HG02885 (cell line): ENCODE measurements around the gene DNMT3A.

Experiments
- ATAC-seq: cut with Tn5 transposase; IDR thresholded peaks from one replicate; pipeline ENCODE4 v1.9.1; 2021; ENCODE audit warnings: mild to moderate bottlenecking; ENCODE audit not compliant: unreplicated experiment, poor library complexity

Gene DNMT3A

GRCh38 chr2:25266399-25266798 is 75.3 kb downstream of the DNMT3A start:
- ATAC-seq: no peak

GRCh38 chr2:25265802-25266201 is 75.9 kb downstream of the DNMT3A start:
- no peak for ATAC-seq

GRCh38 chr2:25265001-25265400 is 76.7 kb downstream of the DNMT3A start:
- no peak for ATAC-seq

DNA sequence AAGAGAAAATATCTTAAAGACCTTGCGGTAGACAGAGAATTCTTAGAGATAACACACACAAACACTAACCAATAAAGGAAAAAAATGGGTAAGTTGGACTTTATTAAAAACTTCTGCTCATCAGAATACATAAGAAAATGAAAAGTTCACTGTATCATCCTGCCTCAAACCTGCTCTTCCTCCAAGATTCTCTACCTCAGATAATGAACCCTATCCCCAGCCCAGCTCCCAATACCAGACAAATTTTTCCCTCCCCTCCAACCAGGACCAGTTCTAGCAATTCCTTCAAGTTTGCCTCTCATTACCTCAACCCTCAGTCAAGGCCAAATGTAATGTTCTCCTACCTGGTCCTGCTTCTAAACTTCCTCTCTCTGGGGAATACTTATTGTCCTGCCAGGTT is 79.4 kb downstream of the DNMT3A start:
- ATAC-seq: no peak

- ATAC-seq: no peak
These were observed 82.0 kb downstream of the DNMT3A start for GRCh38 chr2:25259737-25260124.

DNA sequence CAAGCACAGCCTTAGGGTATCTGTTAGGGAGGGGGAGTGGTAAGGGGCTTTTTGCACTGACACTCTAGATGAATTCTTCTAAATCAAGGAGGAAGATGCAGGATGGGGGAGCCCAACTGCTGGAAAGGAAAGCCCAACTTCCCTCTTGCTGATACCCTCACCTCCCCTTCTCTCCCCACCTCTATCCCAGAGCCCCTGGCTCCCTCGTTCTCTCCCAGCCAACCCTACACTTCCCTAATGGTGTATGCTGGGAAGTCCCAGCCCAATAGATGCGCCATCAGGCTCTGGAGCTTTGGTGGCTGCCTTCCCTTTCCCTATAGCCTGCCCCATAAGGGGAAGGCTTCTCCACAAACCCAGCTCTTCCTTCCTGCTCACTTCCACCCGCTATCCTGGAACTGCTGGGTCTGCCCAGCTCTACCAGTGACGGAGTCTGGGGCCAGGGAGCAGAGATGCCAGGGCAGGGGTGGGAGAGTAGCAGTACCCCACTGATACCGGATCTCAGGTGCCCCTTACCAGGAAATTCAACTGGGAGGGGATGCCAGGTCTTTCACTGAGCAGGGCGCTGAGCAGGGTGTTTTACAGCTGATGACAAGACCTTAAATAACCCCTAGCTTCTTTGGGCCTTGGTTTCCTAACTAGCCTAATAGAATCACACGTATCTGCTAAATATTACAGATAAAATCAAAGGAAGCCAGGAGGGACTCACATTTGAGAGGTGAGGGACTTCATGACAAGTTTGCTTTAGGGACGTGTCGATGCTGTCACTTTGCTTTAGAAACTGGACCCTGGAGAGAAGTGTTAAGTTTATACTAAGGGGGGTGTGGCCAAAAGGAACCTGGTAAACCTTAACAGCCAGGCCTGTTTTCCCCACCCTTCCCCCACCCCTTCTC is 82.6 kb downstream of the DNMT3A start:
- no peak for ATAC-seq

GRCh38 chr2:25257931-25258846 is 83.5 kb downstream of the DNMT3A start:
- no peak for ATAC-seq

- no peak for ATAC-seq
These were observed 84.6 kb downstream of the DNMT3A start for GRCh38 chr2:25257032-25257552.

DNA sequence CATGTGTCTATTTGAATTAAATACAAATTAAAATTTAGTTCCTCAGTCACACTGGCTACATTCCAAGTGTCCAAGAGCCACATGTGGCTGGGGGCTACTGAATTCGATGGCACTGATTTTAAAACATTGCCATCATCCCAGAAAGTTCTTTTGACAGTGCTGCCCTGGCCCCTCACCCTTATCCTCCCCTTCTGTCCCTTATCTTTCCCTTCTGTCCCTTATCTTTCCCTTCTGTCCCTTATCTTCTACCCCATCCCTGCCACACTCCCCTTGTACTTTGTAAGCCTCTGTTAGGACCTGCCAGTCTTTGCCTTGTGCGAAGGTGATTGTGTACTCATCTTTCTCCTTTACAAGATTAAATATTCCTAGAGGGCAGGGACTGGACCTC is 85.2 kb downstream of the DNMT3A start:
- no peak for ATAC-seq

DNA sequence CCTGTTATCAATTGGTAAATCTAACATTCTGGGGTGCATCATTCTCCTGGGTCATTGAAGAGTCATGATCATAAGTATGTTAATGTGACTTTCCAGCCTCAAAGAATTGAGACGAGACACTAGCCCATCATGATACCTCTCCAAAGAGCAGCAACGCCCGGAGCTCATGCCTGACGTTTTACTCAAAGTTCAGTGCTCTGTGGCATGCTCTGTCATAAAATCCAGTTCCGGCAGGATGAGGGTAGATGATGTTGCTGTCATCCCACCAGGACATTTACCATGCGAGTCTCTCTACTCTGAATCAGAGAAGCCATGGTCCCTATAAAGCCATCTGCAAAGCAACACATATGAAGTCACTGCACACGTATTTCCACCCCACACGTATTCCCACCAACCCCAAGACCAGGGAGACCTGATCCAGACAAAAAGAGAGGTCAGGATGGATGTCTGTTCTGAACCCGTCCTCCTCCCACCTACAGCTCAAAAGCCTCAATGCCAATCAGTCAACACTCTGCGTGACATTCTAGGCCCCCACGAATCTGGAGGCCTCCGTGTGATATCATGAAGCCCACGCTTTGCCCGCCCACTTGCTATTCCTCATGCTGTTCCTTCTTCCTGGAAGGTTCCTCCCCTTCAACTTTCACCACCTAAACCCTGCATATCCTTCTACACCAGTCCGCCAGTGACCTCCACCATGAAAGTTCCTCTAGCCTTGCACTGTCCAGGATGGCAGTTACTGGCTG is 85.8 kb downstream of the DNMT3A start:
- ATAC-seq: no peak

DNA sequence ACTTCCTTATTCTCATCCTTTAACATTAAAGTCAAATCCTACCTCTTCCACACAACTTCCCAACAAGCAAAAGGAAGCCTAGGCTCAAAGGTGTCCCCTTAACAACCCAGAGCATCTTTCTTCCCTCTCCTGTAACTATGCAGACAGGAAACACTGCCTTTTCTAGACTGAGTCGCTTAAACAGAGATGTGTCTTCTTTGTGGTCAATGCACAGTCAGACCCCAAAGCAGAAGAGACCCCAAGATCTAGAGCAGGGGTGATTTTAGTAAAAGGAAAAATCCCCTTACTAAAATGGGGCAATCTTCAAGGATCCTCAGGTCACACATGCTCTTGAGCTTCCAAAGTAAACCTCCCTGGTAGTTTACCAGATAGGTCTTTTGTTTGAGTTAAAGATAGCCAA is 86.8 kb downstream of the DNMT3A start:
- ATAC-seq: no peak

DNA sequence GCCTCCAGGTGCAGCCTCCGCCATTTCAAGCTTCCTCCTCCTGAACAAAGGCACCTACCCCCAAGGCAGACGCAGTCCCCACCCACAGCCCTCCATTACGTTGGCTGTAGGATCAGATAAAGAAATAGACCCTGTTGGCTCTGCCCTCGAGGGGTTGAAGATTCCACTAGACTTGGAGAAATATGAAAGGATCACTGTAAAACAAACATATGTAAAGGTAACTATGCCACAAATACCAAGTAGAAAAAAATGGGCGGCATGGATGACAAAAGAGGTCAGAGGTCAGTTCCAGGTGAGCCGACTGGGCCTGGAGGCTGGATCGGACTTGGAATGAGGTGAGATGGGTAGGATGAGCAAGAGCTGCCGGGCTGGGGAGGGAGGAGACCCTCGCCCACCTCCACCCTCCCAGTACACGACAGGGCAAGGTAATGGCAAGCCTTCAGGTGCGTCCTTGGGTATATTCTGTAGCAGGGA is 88.5 kb downstream of the DNMT3A start:
- ATAC-seq: no peak

DNA sequence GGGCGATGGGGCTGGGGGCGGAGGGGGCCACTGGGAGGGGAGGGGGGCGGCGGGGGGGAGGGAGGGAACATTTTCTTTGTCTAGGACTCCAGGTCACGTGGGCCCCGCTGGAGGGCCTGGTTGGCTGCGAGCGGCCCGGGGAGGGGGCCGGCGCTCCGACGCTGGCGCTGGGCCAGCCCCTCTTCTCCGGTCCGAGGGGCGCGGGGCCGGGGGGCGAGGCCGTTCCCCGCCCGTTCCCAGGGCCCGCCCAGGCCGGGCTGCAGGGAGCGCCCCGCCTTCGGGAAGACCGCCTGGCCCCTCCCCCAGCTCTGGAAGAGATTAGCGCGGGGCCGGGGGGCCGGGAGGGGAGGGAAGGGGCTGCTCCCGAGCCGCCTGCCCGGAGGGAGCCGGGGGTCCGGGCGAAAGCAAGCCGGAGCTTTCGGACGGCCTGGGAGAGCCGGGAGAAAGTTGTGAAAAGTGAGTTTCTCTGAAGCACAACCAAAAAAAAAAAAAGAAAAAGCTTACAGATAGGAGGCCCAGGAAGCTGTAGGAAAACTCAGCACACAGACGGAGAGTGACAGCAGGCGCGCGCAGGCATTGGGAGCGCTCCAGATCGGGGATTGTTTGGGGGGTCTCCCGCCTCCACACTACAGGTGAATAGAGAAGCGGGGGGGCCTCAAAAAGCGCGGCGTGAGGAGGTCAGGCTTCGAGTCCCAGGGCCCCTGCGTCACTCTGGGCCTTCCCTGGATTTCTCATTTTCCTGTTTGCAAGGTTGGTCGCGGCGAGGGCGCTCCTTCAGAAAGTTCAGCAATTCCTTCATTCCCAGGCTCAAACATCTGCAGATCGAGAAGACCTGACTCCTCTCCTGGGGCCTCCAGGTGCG is 89.2 kb downstream of the DNMT3A start:
- ATAC-seq: no peak

DNA sequence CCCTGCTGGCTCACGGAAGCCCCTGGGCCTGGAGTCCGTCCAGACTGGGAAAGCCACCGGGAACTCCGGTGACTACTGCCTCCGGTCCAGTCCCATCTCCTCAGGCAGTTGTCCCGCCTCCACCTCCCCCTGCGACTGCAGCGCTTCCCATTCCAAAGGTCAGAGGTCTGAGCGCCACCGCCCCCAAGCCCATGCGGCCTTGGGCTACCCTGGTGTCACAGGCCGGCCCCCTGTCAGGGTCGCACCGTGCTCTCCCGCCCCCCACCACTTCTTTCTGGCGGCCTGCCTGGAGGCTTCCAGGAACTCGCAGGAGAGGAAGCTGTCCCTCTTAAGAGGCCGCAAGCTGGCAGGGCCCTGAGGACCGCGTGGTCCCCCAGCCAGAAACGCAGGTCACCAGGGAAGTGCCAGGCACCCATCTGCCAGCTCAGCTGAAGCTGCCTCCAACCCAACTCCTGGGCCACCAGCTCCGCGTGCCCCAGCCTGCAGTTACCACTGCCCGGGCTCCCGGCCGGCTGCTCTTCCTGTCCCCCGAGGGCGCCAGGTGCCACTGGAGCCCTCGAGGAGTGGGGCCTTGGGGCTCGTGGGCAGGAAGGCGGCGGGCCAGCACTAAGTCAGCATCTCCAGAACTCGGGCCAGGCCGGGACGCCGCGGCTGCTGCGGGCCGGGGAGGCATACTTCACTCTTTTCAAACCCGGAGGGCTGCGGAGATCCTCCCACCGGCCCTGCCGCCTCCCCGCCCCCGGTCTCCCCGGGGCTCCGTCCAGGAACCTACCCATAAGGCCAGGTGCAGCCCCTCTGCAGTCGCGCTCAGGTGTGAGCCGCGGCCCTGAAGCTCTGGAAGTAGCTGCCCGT is 90.1 kb downstream of the DNMT3A start:
- ATAC-seq: no peak

GRCh38 chr2:25251071-25251421 is 90.7 kb downstream of the DNMT3A start:
- no peak for ATAC-seq

DNA sequence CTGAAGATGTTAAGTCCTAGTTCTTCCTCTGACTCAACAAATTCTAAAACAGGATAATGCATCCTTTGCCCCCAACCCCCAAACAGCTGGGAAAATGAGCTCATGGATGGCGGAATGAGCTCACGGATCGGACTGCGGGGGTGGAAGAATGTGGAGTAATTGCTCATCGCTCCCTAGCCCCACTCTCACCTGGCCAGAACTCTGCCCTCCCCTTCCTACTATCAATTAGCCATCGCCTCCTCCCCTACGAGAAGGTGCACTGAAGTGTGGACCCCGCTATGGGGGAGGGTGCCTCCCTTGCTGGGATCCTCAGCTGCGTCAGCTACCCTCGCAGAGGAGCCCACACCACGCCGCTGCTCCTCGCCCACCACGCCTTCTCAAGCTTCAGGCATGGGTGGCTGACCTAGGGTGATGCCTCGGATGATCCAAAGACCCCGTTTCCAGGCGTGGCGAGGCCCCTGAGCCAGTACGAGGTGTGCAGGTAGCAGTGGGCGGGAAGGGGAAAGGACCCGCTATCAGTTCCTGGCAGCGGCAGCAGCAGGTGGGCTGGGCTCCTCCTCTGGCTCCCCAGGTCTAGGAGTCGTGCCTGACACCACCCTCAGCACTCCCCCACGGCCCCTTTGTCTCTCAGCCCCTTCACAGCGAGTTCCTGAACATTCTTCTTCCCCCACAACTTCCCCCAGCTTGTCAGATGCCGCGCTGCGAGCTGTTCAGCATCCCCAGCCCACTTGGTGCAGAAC is 91.2 kb downstream of the DNMT3A start:
- ATAC-seq: no peak

- no peak for ATAC-seq
These were observed 91.9 kb downstream of the DNMT3A start for GRCh38 chr2:25249785-25250184.
